Hair follicle dermal papilla cell (primary cell): ENCODE measurements around the gene KLF1. TPM values are rescaled to one million over a fixed set of nuclear protein-coding genes. Genes with fewer than 3 reads are reported as not detected.

Source experiments
- small RNA-seq: library from RNA; depleted of rRNA; stranded (forward); fragments of <200 nt; gene quantifications from one replicate; pipeline ENCODE3, GENCODE V24; 2012
- total RNA-seq: library from RNA; depleted of rRNA; stranded (reverse); fragments of >200 nt; gene quantifications from 2 replicates; pipeline ENCODE4 v1.2.3, GENCODE V29; 2012

KLF1 gene
- not detected in 2 replicates for total RNA-seq

GRCh38 chr19:12886969-12887747, at the start of gene KLF1:
TSS of gene KLF1 (minus strand) at chr19:12887201. CDS start at chr19:12887140, 61 bp downstream.

GRCh38 chr19:12933287-12934072, 46.5 kb upstream of the KLF1 start, which contains the start of gene FARSA:
TSS of gene FARSA (minus strand) at chr19:12933711. CDS start at chr19:12933696, 15 bp downstream.

GRCh38 chr19:12890787-12891552, 4.0 kb upstream of the KLF1 start, which contains the start of gene GCDH:
TSS of gene GCDH (plus strand) at chr19:12891160. CDS start at chr19:12891305, 145 bp downstream.

GRCh38 chr19:12881172-12881808, 5.7 kb downstream of the KLF1 start, which contains the start of gene DNASE2:
TSS of gene DNASE2 (minus strand) at chr19:12881449. CDS start at chr19:12881375, 74 bp downstream.

GRCh38 chr19:12838182-12838885, 48.7 kb downstream of the KLF1 start, which contains the start of gene MAST1:
TSS of gene MAST1 (plus strand) at chr19:12838515. CDS start at chr19:12838573, 58 bp downstream.

GRCh38 chr19:12834566-12834943, 52.4 kb downstream of the KLF1 start, which contains the start of gene RTBDN:
TSS of gene RTBDN (minus strand) at chr19:12834579. CDS start at chr19:12829979, 4,600 bp downstream.

Small RNAs within 50 kb of the gene (small RNA-seq; reads per million reads assigned to genes)
- not detected for gene MIR5695
- gene MIR6794: not detected

Other genes starting within 250 kb of the KLF1 start
- 48.8 and 55.5 TPM in 2 replicates for gene MAN2B1, start 220.5 kb downstream of the KLF1 start, total RNA-seq
- gene WDR83, start 220.4 kb downstream of the KLF1 start, total RNA-seq: 6.7 and 8.4 TPM in 2 replicates
- gene DHPS, start 205.3 kb downstream of the KLF1 start, total RNA-seq: 49.5 and 58.8 TPM in 2 replicates
- gene GNG14, start 199.2 kb downstream of the KLF1 start, total RNA-seq: not detected in 2 replicates
- gene FBXW9, start 190.6 kb downstream of the KLF1 start, total RNA-seq: 10.4 and 12.3 TPM in 2 replicates
- 51.8 and 60.7 TPM in 2 replicates for gene TNPO2, start 163.3 kb downstream of the KLF1 start, total RNA-seq
- 90.7 and 109 TPM in 2 replicates for gene TRIR, start 152.5 kb downstream of the KLF1 start, total RNA-seq
- 74.2 and 91.0 TPM in 2 replicates for gene GET3, start 149.7 kb downstream of the KLF1 start, total RNA-seq
- gene BEST2, start 135.4 kb downstream of the KLF1 start, total RNA-seq: not detected in 2 replicates
- 18.3 and 18.8 TPM in 2 replicates for gene HOOK2, start 111.6 kb downstream of the KLF1 start, total RNA-seq
- 175 and 240 TPM in 2 replicates for gene JUNB, start 95.7 kb downstream of the KLF1 start, total RNA-seq
- 140 TPM in 2 replicates for gene PRDX2, start 85.4 kb downstream of the KLF1 start, total RNA-seq
- gene THSD8, start 85.1 kb downstream of the KLF1 start, total RNA-seq: not detected in 2 replicates
- gene RNASEH2A, start 80.6 kb downstream of the KLF1 start, total RNA-seq: 3.7 and 6.2 TPM in 2 replicates
- not detected in 2 replicates for gene RTBDN, start 52.6 kb downstream of the KLF1 start, total RNA-seq
- 0.16 and 0.36 TPM in 2 replicates for gene MAST1, start 48.7 kb downstream of the KLF1 start, total RNA-seq
- 32.3 and 33.5 TPM in 2 replicates for gene DNASE2, start 5.8 kb downstream of the KLF1 start, total RNA-seq
- 28.9 and 41.5 TPM in 2 replicates for gene GCDH, start 4.0 kb upstream of the KLF1 start, total RNA-seq
- gene SYCE2, start 32.1 kb upstream of the KLF1 start, total RNA-seq: 0.24 TPM in 1 of 2 replicates, not detected in the other
- 44.5 and 46.8 TPM in 2 replicates for gene FARSA, start 46.5 kb upstream of the KLF1 start, total RNA-seq
- gene CALR, start 51.4 kb upstream of the KLF1 start, total RNA-seq: 2,301 and 2,540 TPM in 2 replicates
- gene RAD23A, start 58.7 kb upstream of the KLF1 start, total RNA-seq: 94.6 and 95.3 TPM in 2 replicates
- 12.0 and 17.6 TPM in 2 replicates for gene GADD45GIP1, start 70.0 kb upstream of the KLF1 start, total RNA-seq
- gene DAND5, start 82.4 kb upstream of the KLF1 start, total RNA-seq: 0.65 and 0.85 TPM in 2 replicates
- 135 and 155 TPM in 2 replicates for gene NFIX, start 108.3 kb upstream of the KLF1 start, total RNA-seq
- gene LYL1, start 215.7 kb upstream of the KLF1 start, total RNA-seq: 0.36 and 0.81 TPM in 2 replicates
- gene TRMT1, start 229.5 kb upstream of the KLF1 start, total RNA-seq: 28.2 and 30.0 TPM in 2 replicates
- gene NACC1, start 231.1 kb upstream of the KLF1 start, total RNA-seq: 56.5 and 75.8 TPM in 2 replicates